A673 (cell line): Measurements from ENCODE around the gene PMVK. TPM values are rescaled to one million over a fixed set of nuclear protein-coding genes. Genes with fewer than 3 reads are reported as not detected.

Source experiments
- BruUV-seq: library from RNA; stranded (reverse); fragments of 400-500 nt; replicated peaks from 2 replicates; lab custom pipeline; 2021; lab: Mats Ljungman, UMichigan
- CTCF ChIA-PET: fragments of 300-600 bp; sonication (Branson Sonifier 250); formaldehyde crosslinking; loops from one replicate; lab custom pipeline; 2022; ENCODE audit warnings: antibody characterized with exemption; lab: Charles Lee
- POLR2A ChIA-PET: fragments of 300-600 bp; sonication (Branson Sonifier 250); formaldehyde crosslinking; loops from one replicate; lab custom pipeline; 2022; ENCODE audit warnings: antibody characterized with exemption; ENCODE audit not compliant: low non-redundant PET; lab: Charles Lee
- DNase-seq: peaks from one replicate; pipeline ENCODE4 v3.0.0-alpha.2; 2015; ENCODE audit warnings: low spot score
- H3K27ac ChIP-seq: fragments of 200-600 bp; sonication (generic); 2 replicates; pipeline ENCODE4 v1.5.1; 2016; ENCODE audit warnings: mixed run types, low read depth, mild to moderate bottlenecking, mixed read lengths, antibody characterized with exemption, low read length; ENCODE audit not compliant: poor library complexity, severe bottlenecking
- H3K27me3 ChIP-seq: fragments of 200-600 bp; sonication (generic); replicated peaks from 2 replicates; pipeline ENCODE4 v1.6.1; 2017; ENCODE audit warnings: mixed run types, low read depth, mild to moderate bottlenecking, mixed read lengths, antibody characterized with exemption, low read length; ENCODE audit not compliant: insufficient read depth, poor library complexity
- H3K36me3 ChIP-seq: fragments of 200-600 bp; sonication (generic); 2 replicates; pipeline ENCODE4 v1.6.1; 2016; ENCODE audit warnings: mixed run types, mild to moderate bottlenecking, mixed read lengths, antibody characterized with exemption, low read length; ENCODE audit not compliant: insufficient read depth, poor library complexity, severe bottlenecking
- H3K4me1 ChIP-seq: fragments of 200-600 bp; sonication (generic); 2 replicates; pipeline ENCODE4 v1.6.1; 2017; ENCODE audit warnings: mixed run types, mild to moderate bottlenecking, mixed read lengths, antibody characterized with exemption, low read length; ENCODE audit not compliant: insufficient read depth, poor library complexity, severe bottlenecking
- H3K4me3 ChIP-seq: fragments of 200-600 bp; sonication (generic); 2 replicates; pipeline ENCODE4 v1.5.1; 2016; ENCODE audit warnings: low read depth, mixed run types, mild to moderate bottlenecking, mixed read lengths, low read length; ENCODE audit not compliant: poor library complexity, severe bottlenecking
- H3K9me3 ChIP-seq: fragments of 200-600 bp; sonication (generic); 2 replicates; pipeline ENCODE4 v1.6.1; 2016; ENCODE audit warnings: mixed run types, low read depth, mild to moderate bottlenecking, mixed read lengths, antibody characterized with exemption, low read length; ENCODE audit not compliant: poor library complexity, severe bottlenecking
- EZH2 ChIP-seq: fragments of 200-600 bp; sonication (generic); IDR thresholded peaks from 2 replicates; pipeline ENCODE4 v1.6.1; 2017; ENCODE audit warnings: borderline replicate concordance, low read depth, mild to moderate bottlenecking, mixed read lengths, antibody characterized with exemption, low read length; ENCODE audit not compliant: poor library complexity, severe bottlenecking
- intact Hi-C: fragments of 100-400 bp; cut with micrococcal nuclease; formaldehyde crosslinking; loops from one replicate; pipeline ENCODE4 v1.10.0; 2022; ENCODE audit not compliant: unreplicated experiment
- total RNA-seq: library from RNA; stranded (reverse); gene quantifications from 2 replicates; pipeline ENCODE4 v1.2.3, GENCODE V29; 2021
- TF ChIP-seq, protein P1 (sequence below): fragments of 300-800, 200-600 bp; sonication (generic); conservative IDR thresholded peaks from 2 replicates; pipeline ENCODE4 v1.5.1; 2017; ENCODE audit warnings: low read depth, mild to moderate bottlenecking, antibody characterized with exemption, low read length, moderate library complexity, mixed read lengths

Gene PMVK
- total RNA-seq, 1 experiment from 2014 or later: 30.8 TPM

DNA sequence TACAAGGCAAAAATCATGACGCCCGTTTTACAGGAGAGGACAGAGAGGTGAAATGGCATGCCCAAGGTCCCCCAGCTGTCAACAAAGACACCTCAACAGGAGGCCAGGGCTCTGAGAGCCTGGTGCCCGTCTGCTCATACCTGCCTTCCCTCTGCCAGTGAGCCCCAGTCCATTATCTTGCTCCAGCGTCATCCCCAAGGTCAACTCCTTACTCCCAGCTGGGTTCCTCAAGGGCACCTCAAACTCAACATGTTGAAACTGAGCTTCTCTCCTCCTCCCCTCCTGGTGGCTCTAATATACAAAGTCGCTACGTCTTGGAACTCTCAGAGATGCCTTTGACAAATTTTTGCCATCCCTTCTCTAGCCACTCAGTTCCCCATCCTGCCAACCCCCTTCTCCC is 16.1 kb upstream of the PMVK start:
- Histone ChIP-seq H3K27me3 (no peaks in the 10 kb centered on the region), H3K36me3 (peaks cover 3% of the 10 kb centered on the region), H3K9me3 (no peaks in the 10 kb centered on the region), H3K27ac (no peak overlapping the region), H3K4me3 (no peak overlapping the region), H3K4me1 (peaks cover 13% of the 10 kb centered on the region)
- ChIA-PET POLR2A (no interaction called here), CTCF (no interaction called here)
- DNase-seq: no peak
- no peak for TF ChIP-seq EZH2
- TF ChIP-seq, protein P1, sequence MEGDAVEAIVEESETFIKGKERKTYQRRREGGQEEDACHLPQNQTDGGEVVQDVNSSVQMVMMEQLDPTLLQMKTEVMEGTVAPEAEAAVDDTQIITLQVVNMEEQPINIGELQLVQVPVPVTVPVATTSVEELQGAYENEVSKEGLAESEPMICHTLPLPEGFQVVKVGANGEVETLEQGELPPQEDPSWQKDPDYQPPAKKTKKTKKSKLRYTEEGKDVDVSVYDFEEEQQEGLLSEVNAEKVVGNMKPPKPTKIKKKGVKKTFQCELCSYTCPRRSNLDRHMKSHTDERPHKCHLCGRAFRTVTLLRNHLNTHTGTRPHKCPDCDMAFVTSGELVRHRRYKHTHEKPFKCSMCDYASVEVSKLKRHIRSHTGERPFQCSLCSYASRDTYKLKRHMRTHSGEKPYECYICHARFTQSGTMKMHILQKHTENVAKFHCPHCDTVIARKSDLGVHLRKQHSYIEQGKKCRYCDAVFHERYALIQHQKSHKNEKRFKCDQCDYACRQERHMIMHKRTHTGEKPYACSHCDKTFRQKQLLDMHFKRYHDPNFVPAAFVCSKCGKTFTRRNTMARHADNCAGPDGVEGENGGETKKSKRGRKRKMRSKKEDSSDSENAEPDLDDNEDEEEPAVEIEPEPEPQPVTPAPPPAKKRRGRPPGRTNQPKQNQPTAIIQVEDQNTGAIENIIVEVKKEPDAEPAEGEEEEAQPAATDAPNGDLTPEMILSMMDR: no peak
- intact Hi-C loops: no loop called here
- no TSS peak for BruUV-seq

- H3K9me3 ChIP-seq: no peaks in the 10 kb centered on the region
- ChIA-PET CTCF (no interaction called here), POLR2A (no interaction called here)
- intact Hi-C loops: no loop called here
- peaks cover 13% of the 10 kb centered on the region for H3K4me1 ChIP-seq
- no peaks in the 10 kb centered on the region for H3K27me3 ChIP-seq
- no peak overlapping the region for H3K27ac ChIP-seq
- TF ChIP-seq, protein P1: no peak
- TF ChIP-seq EZH2: no peak
- no peak overlapping the region for H3K4me3 ChIP-seq
- no peak for DNase-seq
- H3K36me3 ChIP-seq: peaks cover 3% of the 10 kb centered on the region
- no TSS peak for BruUV-seq
Measured at GRCh38 chr1:154951901-154952657, 15.6 kb upstream of the PMVK start.

DNA sequence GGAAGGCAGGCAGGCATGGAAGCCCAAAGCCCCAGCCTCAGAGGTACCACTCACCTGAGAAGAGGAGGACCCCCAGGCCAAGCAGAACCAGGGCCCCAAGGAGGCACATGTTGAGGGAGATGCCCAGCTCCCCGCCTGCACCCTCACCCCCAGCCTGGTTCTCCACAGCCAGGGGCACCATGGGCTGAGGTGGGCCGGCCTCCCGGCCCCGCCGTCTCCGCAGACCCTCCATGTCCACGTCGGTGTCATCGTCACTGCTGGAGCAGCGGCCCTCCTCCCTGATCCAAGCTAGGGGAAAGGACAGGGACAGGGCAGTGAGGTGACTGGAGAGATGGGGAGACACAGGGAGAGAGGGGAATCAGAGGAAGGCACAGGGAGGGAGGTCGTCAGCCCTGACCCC is 11.6 kb upstream of the PMVK start:
- ChIA-PET POLR2A (no interaction called here), CTCF (no interaction called here)
- H3K4me1 ChIP-seq: peaks cover 4% of the 10 kb centered on the region
- no peaks in the 10 kb centered on the region for H3K9me3 ChIP-seq
- peaks cover 3% of the 10 kb centered on the region for H3K36me3 ChIP-seq
- H3K27me3 ChIP-seq: no peaks in the 10 kb centered on the region
- H3K4me3 ChIP-seq: no peak overlapping the region
- intact Hi-C loops: no loop called here
- TF ChIP-seq, protein P1: no peak
- no peak for TF ChIP-seq EZH2
- BruUV-seq: no TSS peak
- H3K27ac ChIP-seq: no peak overlapping the region
- DNase-seq: no peak
